CD4-positive, alpha-beta T cell treated with Interleukin-17A for 4 hours (primary cell): ENCODE measurements around the gene MAPK6.
A peak's percentile ranks its signal among the peaks of the same experiment; 100 is the strongest.
"Not testable (repeated sequence)": the region's sequence is repeated elsewhere in the genome, so short reads cannot be mapped to it uniquely, and the experiment has no call there.

Experiments used
- DNase-seq: peaks from one replicate; pipeline ENCODE4 v3.0.0-alpha.2; 2020; ENCODE audit warnings: mixed read lengths

MAPK6 gene

DNA sequence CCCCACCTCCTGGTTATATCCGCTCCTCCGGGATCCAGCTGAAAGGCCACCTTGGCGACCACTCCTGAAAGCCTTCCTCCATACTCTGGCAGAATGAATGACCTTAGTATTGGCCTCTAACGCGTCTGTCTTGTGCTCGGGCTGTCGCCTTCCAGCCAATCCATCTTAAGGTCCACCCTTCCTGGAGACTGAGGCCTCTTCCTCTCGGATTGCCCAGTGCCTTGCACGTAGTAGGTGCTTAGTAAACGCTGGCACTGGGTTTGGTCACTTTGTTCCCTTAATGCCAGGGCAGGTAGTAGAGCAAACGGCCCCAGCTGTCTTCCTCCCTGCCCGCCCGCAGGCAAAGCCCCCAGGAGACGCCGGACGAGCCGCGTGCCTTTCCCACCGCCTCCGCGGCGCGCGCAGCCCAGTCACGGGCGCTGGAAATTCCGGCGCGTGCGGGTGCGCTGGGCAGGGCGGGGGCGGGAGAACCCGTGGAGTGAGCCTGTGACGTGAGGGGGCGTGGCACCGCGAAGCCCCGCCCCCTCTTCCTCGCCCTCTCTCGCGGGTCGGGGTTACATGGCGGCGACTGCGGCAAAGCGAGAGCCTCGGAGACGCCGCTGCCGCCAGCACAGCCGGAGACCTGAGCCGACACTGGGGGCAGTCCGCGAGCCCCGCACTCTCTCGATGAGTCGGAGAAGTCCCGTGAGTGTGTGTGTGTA lies at the start of gene MAPK6:
TSS of gene MAPK6 (plus strand) at position 527 of the 701 bp plus-strand sequence. CDS start 27,242 bp downstream, outside the sequence.
- peak; percentile 96 for DNase-seq

DNA sequence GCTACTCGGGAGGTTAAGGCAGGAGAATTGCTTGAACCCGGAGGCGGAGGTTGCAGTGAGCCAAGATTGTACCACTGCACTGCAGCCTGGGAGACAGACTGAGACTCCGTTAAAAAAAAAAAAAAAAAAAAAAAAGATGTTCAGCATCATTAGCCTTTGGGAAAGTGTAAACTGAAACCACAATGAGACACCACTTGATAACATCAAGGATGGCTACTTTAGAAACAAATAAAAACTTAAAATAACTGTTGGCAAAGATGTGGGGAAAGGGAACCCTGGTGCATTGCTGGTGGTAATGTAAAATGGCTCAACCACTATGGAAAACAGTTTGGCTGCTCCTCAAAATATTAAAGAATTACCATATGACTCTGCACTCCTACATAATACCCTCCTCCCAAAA lies 49.3 kb upstream of the MAPK6 start:
- DNase-seq, result no peak

DNA sequence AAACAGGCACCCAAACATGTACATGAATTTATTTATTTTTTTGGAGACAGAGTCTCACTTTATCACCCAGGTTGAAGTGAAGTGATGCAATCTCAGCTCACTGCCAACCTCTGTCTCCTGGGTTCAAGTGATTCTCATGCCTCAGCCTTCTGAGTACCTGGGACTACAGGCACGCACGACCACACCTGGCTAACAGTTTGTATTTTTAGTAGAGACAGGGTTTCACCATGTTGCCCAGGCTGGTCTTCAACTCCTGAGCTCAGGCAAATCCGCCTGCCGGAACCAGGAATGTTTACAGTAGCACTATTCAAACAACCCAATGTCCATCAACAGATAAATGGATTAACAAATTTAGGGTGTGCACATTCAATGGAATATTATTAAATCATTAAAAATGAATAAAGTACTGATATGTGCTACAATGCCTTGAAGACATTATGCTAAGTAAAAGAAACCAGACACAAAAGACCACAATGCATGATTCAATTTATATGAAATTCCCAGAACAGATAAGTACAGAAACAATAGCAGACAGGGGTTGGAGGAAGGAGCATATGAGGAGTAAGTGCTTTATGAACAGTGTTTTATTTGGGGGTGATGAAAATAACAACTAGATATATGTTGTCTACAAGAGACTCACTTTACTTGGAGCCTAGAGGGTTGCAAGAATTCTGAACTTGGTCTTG lies 48.7 kb upstream of the MAPK6 start:
- no peak for DNase-seq

DNA sequence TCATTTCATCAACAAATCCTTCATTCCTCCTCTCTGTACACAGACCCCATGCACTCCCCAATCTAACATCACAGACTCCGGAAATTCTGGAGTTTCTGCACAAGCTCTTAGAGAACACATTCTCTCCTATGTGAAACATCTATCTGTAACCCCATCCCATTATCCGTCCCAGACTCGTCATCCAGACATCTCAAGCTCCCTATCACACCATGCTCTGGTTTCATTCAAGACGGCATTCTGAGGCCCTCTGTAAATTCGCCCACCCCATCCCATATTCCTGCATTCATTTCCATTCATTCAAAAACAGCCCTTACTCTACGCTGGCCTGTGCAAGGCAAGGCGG lies 48.0 kb upstream of the MAPK6 start:
- no peak for DNase-seq

DNA sequence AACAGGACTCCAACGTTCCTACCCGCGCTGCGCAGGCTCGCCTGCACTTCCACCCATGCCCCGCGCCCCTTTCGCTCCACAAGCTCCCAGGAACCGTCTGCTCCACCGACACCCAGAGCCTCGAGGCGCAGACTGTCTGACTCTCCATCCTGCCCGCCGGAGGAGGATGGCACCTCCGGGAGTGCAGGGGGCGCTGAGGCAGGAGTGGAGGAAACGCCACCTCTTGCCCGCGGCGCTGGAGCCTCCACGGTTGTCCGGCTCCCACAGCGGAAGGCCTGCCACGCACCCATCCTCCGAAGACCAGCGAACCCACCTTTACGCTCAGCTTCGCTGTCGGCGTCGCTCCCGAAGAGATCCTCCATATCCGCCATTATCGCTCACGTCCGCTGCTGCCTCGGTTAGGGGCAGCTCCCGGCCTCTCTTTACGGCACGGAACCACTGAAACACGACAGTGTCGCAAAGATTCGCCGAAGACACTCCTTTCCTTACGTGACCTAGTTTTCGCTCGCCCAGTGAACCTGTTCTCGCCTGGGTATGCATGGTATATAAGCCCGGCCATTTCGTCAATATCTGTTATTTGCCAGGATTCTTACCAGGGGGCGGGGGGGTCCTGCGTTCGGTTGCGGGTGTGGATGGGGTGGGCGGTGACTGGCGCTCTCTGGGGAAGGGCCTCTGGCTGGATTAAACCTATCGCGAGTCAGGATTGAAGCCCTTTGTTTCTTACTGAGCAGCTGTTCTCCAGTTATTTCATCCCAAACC lies 47.5 kb upstream of the MAPK6 start, which contains the start of gene LEO1:
TSS of gene LEO1 (minus strand) at position 404 of the 759 bp plus-strand sequence. CDS start at position 371, 33 bp downstream.
- DNase-seq, result peak; percentile 89

DNA sequence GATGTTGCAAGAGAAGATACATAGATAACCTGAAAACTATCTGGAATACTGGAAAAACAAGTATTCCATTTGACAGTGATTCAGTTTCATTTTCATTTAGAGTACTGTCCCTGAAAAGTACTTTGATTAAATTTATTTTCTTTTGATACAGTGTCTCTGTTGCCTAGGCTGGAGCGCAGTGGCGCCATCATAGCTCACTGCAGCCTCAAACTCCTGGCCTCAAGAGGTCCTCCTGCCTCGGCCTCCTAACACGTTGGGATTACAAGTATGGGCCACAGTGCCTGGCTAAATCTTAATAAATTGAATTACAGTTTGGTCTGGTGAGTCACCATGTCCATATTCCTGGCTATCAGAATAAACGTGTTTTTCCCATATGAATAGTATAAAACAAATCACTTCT lies 45.8 kb upstream of the MAPK6 start:
- DNase-seq, result no peak

DNA sequence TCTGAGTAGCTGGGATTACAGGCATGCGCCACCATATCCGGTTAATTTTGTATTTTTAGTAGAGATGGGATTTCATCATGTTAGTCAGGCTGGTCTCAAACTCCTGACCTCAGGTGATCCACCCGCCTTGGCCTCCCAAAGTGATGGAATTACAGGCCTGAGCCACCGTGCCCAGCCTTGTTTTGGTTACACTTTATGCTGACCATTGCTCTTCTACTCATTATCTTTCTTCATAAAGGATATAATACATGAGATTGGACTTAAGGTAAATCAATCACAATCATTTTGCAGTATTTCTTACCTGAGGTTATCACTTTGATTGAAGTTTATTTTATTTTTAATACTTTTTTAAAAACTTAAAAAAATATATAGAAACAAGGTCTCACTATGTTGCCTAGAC lies 45.2 kb upstream of the MAPK6 start:
- DNase-seq, result no peak

DNA sequence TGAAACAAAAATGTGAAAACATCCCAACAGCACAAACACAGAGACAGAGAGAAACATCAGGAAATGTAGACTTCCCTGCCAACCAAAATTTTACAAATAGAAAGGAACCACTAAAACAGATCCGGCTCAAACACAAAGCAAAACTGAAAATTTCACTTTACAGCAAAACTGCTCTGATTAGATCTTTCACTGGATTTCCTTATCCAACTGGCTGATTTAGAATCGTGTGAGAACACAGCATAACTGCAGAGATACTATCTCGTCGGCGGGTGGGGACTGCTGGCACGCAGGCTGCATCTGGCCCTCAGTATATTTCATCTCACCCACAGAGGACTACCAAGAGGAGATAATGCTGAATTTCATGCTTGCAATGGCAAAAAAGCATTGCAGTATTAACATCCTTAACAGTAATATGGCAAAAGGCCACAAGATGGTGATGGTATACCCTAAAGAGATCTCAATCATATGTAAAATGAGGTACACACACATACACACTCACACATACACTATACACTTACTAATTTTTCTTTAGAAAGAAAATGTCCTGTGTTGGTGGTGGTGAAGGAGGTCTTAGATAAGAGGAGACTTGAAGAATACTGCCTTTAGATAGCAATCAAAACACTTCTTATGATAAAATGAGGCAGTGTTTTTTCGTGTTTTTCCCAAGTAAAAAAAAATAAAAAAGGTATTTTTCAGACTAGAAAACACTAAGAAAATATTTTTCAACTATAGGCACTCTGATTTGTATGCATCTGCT lies 36.8 kb upstream of the MAPK6 start:
- DNase-seq, result peak; percentile 41

DNA sequence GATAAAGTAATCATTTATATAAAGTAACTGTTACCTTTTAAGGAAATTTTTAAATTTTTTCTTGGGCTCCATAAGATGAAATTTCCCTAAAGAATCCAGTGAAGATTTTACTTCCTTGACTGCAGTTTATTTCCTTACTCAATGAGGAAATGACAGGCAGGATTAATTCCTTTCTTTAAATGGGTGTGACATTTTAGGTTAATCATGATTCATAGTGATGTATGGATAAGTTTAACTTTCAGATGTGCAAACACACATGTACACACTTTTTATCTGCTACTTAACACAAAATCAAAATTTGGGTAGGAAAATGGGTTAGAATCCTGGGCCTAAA lies 36.3 kb upstream of the MAPK6 start:
- DNase-seq, result no peak

DNA sequence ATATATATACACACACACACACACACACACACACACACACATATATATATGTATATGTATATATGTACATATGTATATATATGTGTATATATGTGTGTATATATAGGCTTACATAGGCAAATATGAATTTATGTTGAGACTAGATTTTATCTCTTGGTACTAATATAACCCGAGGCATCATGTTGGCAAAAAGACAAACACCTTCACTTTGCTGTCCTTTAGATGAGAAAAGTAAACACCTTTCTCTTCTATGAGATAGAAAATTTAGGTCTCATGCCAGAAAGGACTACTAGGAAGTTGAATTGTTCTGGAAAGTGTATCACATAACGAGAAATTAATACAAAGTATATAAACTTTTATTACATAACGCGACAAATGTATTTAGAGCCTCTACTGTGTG lies 27.9 kb upstream of the MAPK6 start:
- no peak for DNase-seq

DNA sequence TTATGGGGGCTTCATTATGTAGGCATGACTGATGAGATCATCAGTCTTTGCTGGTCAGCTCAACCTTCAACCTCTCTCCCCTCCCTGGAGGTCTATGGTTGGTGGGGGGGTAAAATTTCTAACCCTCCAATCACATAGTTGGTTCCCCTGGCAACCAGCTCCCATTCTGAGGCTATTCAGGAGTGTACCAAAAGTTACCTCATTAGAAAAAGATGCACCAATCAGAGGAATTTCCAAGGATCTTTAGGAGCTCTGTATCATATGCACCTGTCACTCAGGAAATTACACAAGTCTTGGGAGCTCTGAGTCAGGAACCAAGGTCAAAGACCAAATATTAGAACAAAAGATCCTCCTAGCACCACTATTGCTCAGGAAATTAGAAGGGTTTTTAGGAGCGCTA lies 26.1 kb upstream of the MAPK6 start:
- DNase-seq, result no peak

DNA sequence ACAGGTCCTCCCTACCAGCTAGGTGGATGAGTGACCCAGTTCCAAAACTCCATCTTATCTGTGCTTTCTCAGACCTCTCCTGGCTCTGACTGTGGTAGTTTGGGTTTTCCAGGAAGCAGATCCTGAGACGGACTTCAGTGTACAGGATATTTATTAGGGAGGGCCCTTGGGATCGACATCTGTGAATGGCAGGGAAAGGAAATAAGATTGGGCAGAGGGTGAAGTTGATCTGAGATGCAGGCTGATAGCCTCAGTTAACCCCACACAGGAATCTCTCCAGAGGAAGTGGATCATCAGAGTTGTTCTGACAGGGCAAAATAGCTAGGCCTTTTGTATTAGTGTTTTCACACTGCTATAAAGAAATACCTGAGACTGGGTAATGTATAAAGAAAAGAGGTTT lies 16.7 kb upstream of the MAPK6 start:
- DNase-seq, result no peak

DNA sequence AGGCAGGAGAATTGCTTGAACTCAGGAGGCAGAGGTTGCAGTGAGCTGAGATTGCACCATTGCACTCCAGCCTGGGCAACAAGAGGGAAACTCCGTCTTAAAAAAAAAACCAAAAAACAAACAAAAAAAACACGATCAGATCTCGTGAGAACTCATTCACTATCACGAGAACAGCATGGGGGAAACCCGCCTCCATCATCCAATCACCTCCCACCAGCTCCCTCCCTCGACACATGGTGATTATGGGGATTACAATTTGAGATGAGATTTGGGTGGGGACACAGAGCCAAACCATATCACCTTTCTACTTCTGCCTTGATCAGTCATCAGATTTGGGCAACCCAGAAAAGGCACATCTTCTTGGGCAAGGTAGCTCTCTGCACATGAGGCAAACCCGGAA lies 15.9 kb upstream of the MAPK6 start:
- not testable (repeated sequence) for DNase-seq

DNA sequence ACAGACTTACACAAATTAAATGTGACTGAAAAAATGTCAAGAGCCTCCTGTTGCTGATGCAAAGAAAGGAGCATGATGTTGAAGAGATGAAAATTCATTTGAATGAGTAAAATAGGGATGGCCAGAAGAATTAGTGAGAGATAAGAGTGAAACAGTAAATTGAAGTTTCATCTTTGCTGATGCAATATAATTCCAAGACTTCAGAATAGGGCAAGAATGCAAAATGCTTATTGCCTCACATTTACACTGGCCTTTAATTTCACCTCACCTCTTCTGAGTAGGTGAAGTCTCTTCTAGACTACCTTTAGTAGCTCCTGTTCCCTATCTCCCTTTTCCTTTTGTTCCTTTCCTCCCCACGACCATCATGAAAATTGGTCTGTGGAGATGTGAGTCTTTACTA lies 15.3 kb upstream of the MAPK6 start:
- no peak for DNase-seq

DNA sequence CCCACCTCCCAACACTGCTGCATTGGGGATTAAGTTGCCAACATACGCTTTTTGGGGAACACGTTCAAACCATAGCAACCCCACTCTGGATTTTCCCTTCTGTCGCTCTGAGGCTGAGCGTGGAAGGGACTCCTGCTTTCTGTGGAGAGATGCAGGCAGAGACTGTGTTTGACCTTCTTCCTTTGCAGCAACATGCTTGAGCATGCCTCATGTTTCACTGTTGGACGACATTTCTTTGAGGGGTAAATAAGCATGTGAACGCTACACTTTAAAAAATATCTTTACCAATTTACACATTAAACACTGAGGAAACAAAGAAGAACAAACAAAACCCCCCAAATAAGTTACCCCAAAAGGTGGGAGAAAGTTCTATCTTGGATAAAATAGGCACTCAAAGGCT lies 14.2 kb upstream of the MAPK6 start:
- DNase-seq, result no peak

DNA sequence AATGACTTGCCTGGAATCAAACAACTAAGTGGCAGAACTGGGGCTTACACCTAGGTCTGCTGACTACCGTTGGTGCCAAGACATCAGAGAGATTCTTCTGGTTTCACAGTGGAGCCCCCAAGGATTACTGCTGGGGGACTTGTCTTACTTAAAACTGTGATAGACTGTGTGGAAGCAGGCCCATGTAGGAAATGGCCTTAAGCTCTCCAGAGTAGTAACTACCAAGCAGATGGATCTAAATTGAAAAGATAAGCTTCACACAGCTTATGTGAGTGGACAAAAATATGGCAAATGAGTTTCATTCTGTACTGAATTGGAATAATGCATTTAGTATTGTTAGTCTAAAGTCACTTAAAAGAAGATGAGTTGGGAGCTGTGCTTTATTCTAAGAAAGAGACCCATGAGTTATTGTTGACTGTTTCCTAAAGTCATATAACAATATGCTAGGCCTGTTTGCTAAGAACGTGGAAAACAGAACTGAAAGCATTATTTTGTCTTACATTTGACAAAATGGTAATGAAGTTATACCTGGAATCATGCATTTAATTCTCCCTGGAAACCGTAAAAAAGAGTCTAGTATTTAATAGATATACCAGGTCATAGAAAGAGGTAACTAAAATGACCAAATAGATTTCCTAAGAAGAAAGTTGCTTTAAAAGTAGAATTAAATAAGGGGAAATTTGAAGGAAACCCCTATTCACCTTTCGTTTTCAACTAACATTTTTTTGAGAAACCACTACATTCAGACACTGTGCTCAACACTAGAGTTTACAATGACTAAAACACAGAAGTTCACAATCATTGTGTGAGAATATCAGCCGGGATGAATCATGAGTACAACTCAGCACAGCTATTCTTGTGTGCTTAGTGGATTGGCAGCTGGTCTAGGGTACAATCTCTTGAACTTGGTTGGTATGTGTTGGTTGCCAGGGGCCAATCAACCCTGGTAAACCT lies 13.0 kb upstream of the MAPK6 start:
- no peak for DNase-seq

DNA sequence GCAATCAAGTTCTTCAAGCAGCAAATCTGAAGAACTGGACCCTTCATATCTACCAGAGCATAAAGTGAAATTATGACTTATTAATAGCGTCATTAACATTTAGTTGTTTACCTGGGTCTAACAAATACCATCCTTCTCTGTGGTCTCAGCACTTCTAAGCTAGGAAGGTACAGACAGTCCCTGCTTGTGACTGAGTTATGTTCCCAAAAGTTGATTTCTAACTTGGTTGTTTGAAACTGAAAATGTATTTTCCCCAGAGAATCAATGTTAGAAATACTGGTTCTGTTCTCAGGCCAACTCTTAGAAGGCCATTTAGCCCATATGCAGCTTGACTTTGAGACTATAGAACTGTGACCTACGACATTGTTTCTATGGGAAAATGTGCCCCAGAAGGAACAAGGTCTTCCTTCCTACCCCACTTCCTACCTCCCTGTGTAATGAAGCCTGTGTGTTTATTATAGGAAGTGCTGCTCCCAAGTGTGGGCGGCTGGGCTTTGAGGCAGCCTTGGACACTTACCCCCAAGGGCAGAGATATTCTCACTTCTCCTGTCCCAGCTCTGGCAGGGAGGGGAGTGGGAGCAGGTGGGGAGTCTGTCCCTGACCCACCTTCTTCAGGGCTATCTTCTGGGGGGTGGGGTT lies 12.2 kb upstream of the MAPK6 start:
- DNase-seq, result no peak

DNA sequence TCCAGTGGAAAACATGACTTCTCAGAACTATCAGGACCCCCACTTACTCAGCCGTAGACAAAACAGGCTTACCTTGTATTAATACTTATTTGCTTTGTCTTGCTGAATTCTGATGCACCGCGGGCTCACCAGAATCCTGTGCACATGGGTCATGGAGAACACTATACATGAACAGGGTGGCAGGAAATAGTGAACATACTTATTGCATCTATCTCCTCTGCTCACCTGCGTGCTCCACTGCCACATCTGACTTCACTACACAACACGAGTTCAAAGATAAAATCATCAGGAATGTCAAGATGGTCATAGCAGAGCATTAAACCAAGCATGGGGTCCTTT lies 10.7 kb upstream of the MAPK6 start:
- peak; percentile 12 for DNase-seq

DNA sequence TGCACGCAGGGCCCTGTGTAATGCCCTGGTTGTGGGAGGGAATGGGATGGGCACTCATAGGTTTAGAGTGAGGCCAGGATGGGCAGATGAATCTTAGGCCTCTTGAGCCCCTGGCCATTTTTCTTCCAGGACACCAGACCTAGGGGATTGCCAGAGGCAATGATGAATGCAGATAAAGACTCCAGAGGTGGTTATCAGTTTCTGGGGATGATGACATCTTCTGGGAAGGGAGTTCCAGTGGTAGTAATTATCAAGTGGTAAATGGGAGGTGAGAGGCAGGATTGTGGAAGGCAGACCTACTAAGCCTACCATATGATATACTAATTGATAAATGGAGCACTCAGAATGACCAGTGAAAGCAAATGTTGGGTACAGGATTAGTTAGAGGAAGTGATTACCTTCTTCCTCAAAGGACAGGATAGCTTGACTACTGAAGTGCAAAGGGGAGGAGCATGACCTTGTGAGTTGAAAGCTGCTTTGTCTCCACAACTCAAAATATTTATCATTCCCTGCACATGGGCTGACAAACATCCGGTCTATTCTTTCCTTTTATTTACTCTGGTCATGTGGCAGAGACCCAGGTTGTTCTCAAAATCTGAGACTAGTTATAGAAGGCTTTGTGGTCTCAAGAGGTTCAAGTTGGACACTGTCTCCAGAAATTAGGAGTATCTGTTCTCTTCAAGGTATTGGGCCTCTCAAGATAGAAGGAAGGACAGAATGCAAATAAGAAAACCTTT lies 10.2 kb upstream of the MAPK6 start:
- no peak for DNase-seq

DNA sequence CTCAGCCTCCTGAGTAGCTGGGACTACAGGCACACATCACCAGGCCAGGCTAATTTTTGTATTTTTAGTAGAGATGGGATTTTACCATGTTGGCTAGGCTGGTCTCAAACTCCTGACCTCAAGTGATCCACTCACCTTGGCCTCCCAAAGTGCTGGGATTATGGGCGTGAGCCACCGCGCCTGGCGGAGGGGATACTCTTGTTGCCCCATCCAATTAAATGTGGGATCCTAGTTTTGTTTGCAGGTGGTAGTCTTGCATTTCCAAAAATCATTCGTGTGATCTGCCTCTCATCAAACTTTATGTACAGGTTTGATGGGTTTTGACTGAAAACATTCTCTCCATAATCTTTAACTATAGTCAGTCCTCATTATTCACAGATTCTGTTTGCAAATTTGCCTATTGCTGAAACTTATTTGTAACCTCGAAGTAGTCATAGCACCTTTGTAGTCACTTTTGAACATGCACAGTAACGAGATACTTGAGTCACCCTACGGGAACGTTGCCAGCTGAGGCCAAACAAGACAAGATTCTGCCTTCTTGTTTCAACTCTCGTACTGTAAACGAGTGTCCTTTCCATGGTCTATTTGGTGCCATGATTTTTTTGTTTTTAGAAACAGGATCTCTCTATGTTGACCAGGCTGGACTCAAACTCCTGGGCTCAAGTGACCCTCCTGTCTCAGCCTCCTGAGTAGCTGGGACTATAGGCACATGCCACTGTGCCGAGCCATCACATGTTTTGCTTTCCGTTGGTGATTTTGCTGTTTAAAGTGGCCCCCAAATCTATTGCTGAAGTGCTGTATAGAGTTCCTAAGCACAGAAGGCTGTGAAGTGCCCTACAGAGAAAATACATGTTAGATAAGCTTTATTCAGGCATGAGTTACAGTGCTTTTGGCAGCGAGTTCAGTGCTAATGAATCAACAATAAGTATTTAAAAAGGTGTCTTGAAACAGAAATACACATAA lies 8.1 kb upstream of the MAPK6 start:
- DNase-seq, result no peak
